Naive B cell (primary cell): Measurements from ENCODE around the gene AAK1. TPM values are rescaled to one million over a fixed set of nuclear protein-coding genes. Genes with fewer than 3 reads are reported as not detected.

ENCODE experiments used
- ATAC-seq, 2 donors: fragments of 150-1000 bp; cut with Tn5 transposase; 2 replicates each; pipeline ENCODE4 v1.10.0; 2021; ENCODE audit warnings: low read depth in 2 of 2, mild to moderate bottlenecking in 2 of 2, moderate library complexity in 2 of 2
- DNase-seq: peaks from one replicate; pipeline ENCODE4 v3.0.0; 2022
- H3K27ac Mint-ChIP-seq, 6 donors: one replicate each; pipeline ENCODE4 v1.8.0; 2020 to 2022; ENCODE audit warnings: mild to moderate bottlenecking in 6 of 6, mixed read lengths in 6 of 6, moderate library complexity in 5 of 6, inconsistent platforms in 2 of 6
- H3K27me3 Mint-ChIP-seq, 3 donors: one replicate each; pipeline ENCODE4 v1.8.0; 2021 to 2022; ENCODE audit warnings: mixed read lengths in 3 of 3, mild to moderate bottlenecking in 1 of 3
- H3K36me3 Mint-ChIP-seq, 2 donors: one replicate each; pipeline ENCODE4 v1.8.0; 2020 to 2022; ENCODE audit warnings: mixed read lengths in 2 of 2, inconsistent platforms in 1 of 2, mild to moderate bottlenecking in 1 of 2
- H3K4me1 Mint-ChIP-seq, 3 donors: one replicate each; pipeline ENCODE4 v1.8.0; 2020 to 2022; ENCODE audit warnings: mixed read lengths in 3 of 3, inconsistent platforms in 1 of 3, mild to moderate bottlenecking in 1 of 3, moderate library complexity in 1 of 3
- H3K4me3 Mint-ChIP-seq, 8 donors: one replicate each; pipeline ENCODE4 v1.8.0; 2020 to 2022; ENCODE audit warnings: mild to moderate bottlenecking in 8 of 8, mixed read lengths in 8 of 8, moderate library complexity in 8 of 8, inconsistent platforms in 2 of 8
- H3K9me3 Mint-ChIP-seq, 7 donors: one replicate each; pipeline ENCODE4 v1.8.0; 2020 to 2022; ENCODE audit warnings: mixed read lengths in 7 of 7, mild to moderate bottlenecking in 5 of 7, inconsistent platforms in 2 of 7, moderate library complexity in 1 of 7
- polyA plus RNA-seq, 6 donors: library from polyadenylated mRNA; unstranded; fragments of 300-500 nt; fragmentation: Illumina TruSeq; gene quantifications; one replicate each; pipeline ENCODE4 v1.2.3, GENCODE V29; 2021; ENCODE audit warnings: low read depth in 6 of 6

Gene AAK1
- polyA plus RNA-seq, 6 donors from 2014 or later: 0.47 to 6.1 (median 3.4) TPM

- Mint-ChIP-seq H3K27ac (peak overlapping the region in 1 of 6 donors; percentile 39), H3K4me3 (no peak overlapping the region), H3K27me3 (no peaks in the 10 kb centered on the region), H3K4me1 (no peaks in the 10 kb centered on the region), H3K36me3 (peaks cover 0 to 9% of the 10 kb centered on the region in 2 donors), H3K9me3 (no peaks in the 10 kb centered on the region)
- ATAC-seq (no peak), DNase-seq (no peak)
Observed at GRCh38 chr2:69518841-69519240, 124.7 kb downstream of the AAK1 start.

GRCh38 chr2:69517410-69517809 lies 126.1 kb downstream of the AAK1 start:
- H3K36me3 Mint-ChIP-seq: peaks cover 0 to 9% of the 10 kb centered on the region in 2 donors
- H3K4me3 Mint-ChIP-seq: no peak overlapping the region
- H3K9me3 Mint-ChIP-seq: no peaks in the 10 kb centered on the region
- no peaks in the 10 kb centered on the region for H3K4me1 Mint-ChIP-seq
- H3K27ac Mint-ChIP-seq: no peak overlapping the region
- DNase-seq (no peak), ATAC-seq (no peak)
- H3K27me3 Mint-ChIP-seq: no peaks in the 10 kb centered on the region

GRCh38 chr2:69514819-69515218 lies 128.7 kb downstream of the AAK1 start:
- peaks cover 0 to 9% of the 10 kb centered on the region in 2 donors for H3K36me3 Mint-ChIP-seq
- H3K9me3 Mint-ChIP-seq: peaks cover 0 to 5% (median 0%) of the 10 kb centered on the region in 7 donors
- ATAC-seq: no peak
- no peaks in the 10 kb centered on the region for H3K4me1 Mint-ChIP-seq
- H3K27ac Mint-ChIP-seq: peak overlapping the region in 1 of 6 donors; percentile 31
- no peak overlapping the region for H3K4me3 Mint-ChIP-seq
- H3K27me3 Mint-ChIP-seq: no peaks in the 10 kb centered on the region
- DNase-seq: no peak

- Mint-ChIP-seq H3K4me1 (no peaks in the 10 kb centered on the region), H3K27ac (no peak overlapping the region), H3K4me3 (no peak overlapping the region), H3K36me3 (peaks cover 0 to 9% of the 10 kb centered on the region in 2 donors), H3K9me3 (peaks cover 0 to 5% (median 0%) of the 10 kb centered on the region in 7 donors), H3K27me3 (no peaks in the 10 kb centered on the region)
- DNase-seq (no peak), ATAC-seq (no peak)
Observed at GRCh38 chr2:69514406-69514805, 129.1 kb downstream of the AAK1 start.

- peak overlapping the region in 1 of 6 donors; percentile 48 for H3K27ac Mint-ChIP-seq
- no peak for DNase-seq
- H3K9me3 Mint-ChIP-seq: peaks cover 0 to 5% (median 0%) of the 10 kb centered on the region in 7 donors
- ATAC-seq: no peak
- no peaks in the 10 kb centered on the region for H3K4me1 Mint-ChIP-seq
- H3K27me3 Mint-ChIP-seq: no peaks in the 10 kb centered on the region
- H3K4me3 Mint-ChIP-seq: no peak overlapping the region
- peaks cover 0 to 3% of the 10 kb centered on the region in 2 donors for H3K36me3 Mint-ChIP-seq
Observed at GRCh38 chr2:69512446-69512845, 131.1 kb downstream of the AAK1 start.

GRCh38 chr2:69510204-69510603 lies 133.3 kb downstream of the AAK1 start:
- no peaks in the 10 kb centered on the region for H3K4me1 Mint-ChIP-seq

GRCh38 chr2:69509750-69510140 lies 133.8 kb downstream of the AAK1 start:
- H3K4me3 Mint-ChIP-seq: no peak overlapping the region
- no peak for ATAC-seq
- no peaks in the 10 kb centered on the region for H3K4me1 Mint-ChIP-seq
- H3K9me3 Mint-ChIP-seq: peaks cover 0 to 5% (median 0%) of the 10 kb centered on the region in 7 donors
- no peaks in the 10 kb centered on the region for H3K36me3 Mint-ChIP-seq
- no peak for DNase-seq
- no peaks in the 10 kb centered on the region for H3K27me3 Mint-ChIP-seq
- H3K27ac Mint-ChIP-seq: no peak overlapping the region

More at GRCh38 chr2:69510204-69510603, 133.3 kb downstream of the AAK1 start:
- Mint-ChIP-seq H3K27ac (no peak overlapping the region), H3K9me3 (peaks cover 0 to 5% (median 0%) of the 10 kb centered on the region in 7 donors), H3K27me3 (no peaks in the 10 kb centered on the region), H3K36me3 (no peaks in the 10 kb centered on the region), H3K4me3 (no peak overlapping the region)
- ATAC-seq (no peak), DNase-seq (no peak)

GRCh38 chr2:69509011-69509749 lies 134.4 kb downstream of the AAK1 start:
- no peaks in the 10 kb centered on the region for H3K27me3 Mint-ChIP-seq
- ATAC-seq (no peak), DNase-seq (no peak)
- peak overlapping the region in 2 of 6 donors; percentile 47 to 64 for H3K27ac Mint-ChIP-seq
- no peaks in the 10 kb centered on the region for H3K36me3 Mint-ChIP-seq
- no peak overlapping the region for H3K4me3 Mint-ChIP-seq
- peaks cover 0 to 5% (median 0%) of the 10 kb centered on the region in 7 donors for H3K9me3 Mint-ChIP-seq
- no peaks in the 10 kb centered on the region for H3K4me1 Mint-ChIP-seq

GRCh38 chr2:69505710-69506109 lies 137.8 kb downstream of the AAK1 start:
- Mint-ChIP-seq H3K27me3 (peaks cover 0 to 3% (median 0%) of the 10 kb centered on the region in 3 donors), H3K36me3 (no peaks in the 10 kb centered on the region), H3K27ac (no peak overlapping the region), H3K9me3 (peaks cover 0 to 5% (median 0%) of the 10 kb centered on the region in 7 donors), H3K4me1 (no peaks in the 10 kb centered on the region), H3K4me3 (no peak overlapping the region)
- ATAC-seq (no peak), DNase-seq (no peak)

GRCh38 chr2:69501301-69501700 lies 142.2 kb downstream of the AAK1 start:
- no peak overlapping the region for H3K27ac Mint-ChIP-seq
- peaks cover 0 to 7% of the 10 kb centered on the region in 2 donors for H3K36me3 Mint-ChIP-seq
- DNase-seq (no peak), ATAC-seq (no peak)
- H3K9me3 Mint-ChIP-seq: no peaks in the 10 kb centered on the region
- H3K27me3 Mint-ChIP-seq: peaks cover 5 to 15% (median 8%) of the 10 kb centered on the region in 3 donors
- H3K4me3 Mint-ChIP-seq: no peak overlapping the region
- peaks cover 5 to 17% (median 17%) of the 10 kb centered on the region in 3 donors for H3K4me1 Mint-ChIP-seq

- H3K27me3 Mint-ChIP-seq: peaks cover 5 to 15% (median 8%) of the 10 kb centered on the region in 3 donors
- H3K4me1 Mint-ChIP-seq: peaks cover 5 to 17% (median 17%) of the 10 kb centered on the region in 3 donors
- no peak overlapping the region for H3K4me3 Mint-ChIP-seq
- DNase-seq (no peak), ATAC-seq (no peak)
- peaks cover 0 to 7% of the 10 kb centered on the region in 2 donors for H3K36me3 Mint-ChIP-seq
- no peaks in the 10 kb centered on the region for H3K9me3 Mint-ChIP-seq
- peak overlapping the region in 2 of 6 donors; percentile 33 to 58 for H3K27ac Mint-ChIP-seq
Observed at GRCh38 chr2:69499966-69500365, 143.6 kb downstream of the AAK1 start.

- DNase-seq: peak; percentile 46
- H3K36me3 Mint-ChIP-seq: peaks cover 0 to 7% of the 10 kb centered on the region in 2 donors
- no peaks in the 10 kb centered on the region for H3K9me3 Mint-ChIP-seq
- peaks cover 5 to 17% (median 17%) of the 10 kb centered on the region in 3 donors for H3K4me1 Mint-ChIP-seq
- peaks cover 5 to 15% (median 8%) of the 10 kb centered on the region in 3 donors for H3K27me3 Mint-ChIP-seq
- peak overlapping the region in 6 of 8 donors; percentile 19 to 74 (median 56) for H3K4me3 Mint-ChIP-seq
- ATAC-seq: peak; percentile 100
- H3K27ac Mint-ChIP-seq: peak overlapping the region in 3 of 6 donors; percentile 13 to 90 (median 57)
Observed at GRCh38 chr2:69499242-69499641, 144.3 kb downstream of the AAK1 start.

- H3K36me3 Mint-ChIP-seq: peaks cover 0 to 7% of the 10 kb centered on the region in 2 donors
- H3K4me3 Mint-ChIP-seq: no peak overlapping the region
- ATAC-seq (no peak), DNase-seq (no peak)
- no peak overlapping the region for H3K27ac Mint-ChIP-seq
- H3K9me3 Mint-ChIP-seq: no peaks in the 10 kb centered on the region
- peaks cover 5 to 14% (median 8%) of the 10 kb centered on the region in 3 donors for H3K27me3 Mint-ChIP-seq
- H3K4me1 Mint-ChIP-seq: peaks cover 5 to 18% (median 17%) of the 10 kb centered on the region in 3 donors
Observed at GRCh38 chr2:69495861-69496260, 147.7 kb downstream of the AAK1 start.

GRCh38 chr2:69495008-69495407 lies 148.5 kb downstream of the AAK1 start:
- no peak for DNase-seq
- no peaks in the 10 kb centered on the region for H3K9me3 Mint-ChIP-seq
- peak overlapping the region in 1 of 6 donors; percentile 44 for H3K27ac Mint-ChIP-seq
- peaks cover 4 to 7% of the 10 kb centered on the region in 2 donors for H3K36me3 Mint-ChIP-seq
- no peak for ATAC-seq
- H3K4me1 Mint-ChIP-seq: peaks cover 11 to 25% (median 23%) of the 10 kb centered on the region in 3 donors
- peaks cover 5 to 11% (median 8%) of the 10 kb centered on the region in 3 donors for H3K27me3 Mint-ChIP-seq
- H3K4me3 Mint-ChIP-seq: no peak overlapping the region
